ENCODE data around the gene IFFO2. TPM values are rescaled to one million over a fixed set of nuclear protein-coding genes. Genes with fewer than 3 reads are reported as not detected.
A peak's percentile ranks its signal among the peaks of the same experiment; 100 is the strongest.

The IFFO2 gene
- total and polyA plus RNA-seq, 2 of the 13 experiments (the other 11 are each of a cell fraction or from before 2014, with no cell fraction given), result 7.3 to 16.7 TPM

- TF ChIP-seq KDM2A (CRISPR knock-in tag; IDR thresholded peaks at IDR 0.05; ENCODE audit: borderline replicate concordance, low read depth) (peak; percentile 80), SOX5 (CRISPR knock-in tag; IDR thresholded peaks at IDR 0.05; ENCODE audit: borderline replicate concordance) (no peak), ZNF275 (CRISPR knock-in tag; IDR thresholded peaks at IDR 0.05; ENCODE audit: borderline replicate concordance) (no peak), TFDP2 (CRISPR knock-in tag; IDR thresholded peaks at IDR 0.05) (no peak; the same call in 1 of the 2 replicates), NCOA2 (CRISPR knock-in tag; IDR thresholded peaks at IDR 0.05) (no peak), ZFP37 (CRISPR knock-in tag; IDR thresholded peaks at IDR 0.05; ENCODE audit: borderline replicate concordance) (no peak), ZNF563 (CRISPR knock-in tag; IDR thresholded peaks at IDR 0.05) (no peak; the same call in none of the 2 replicates), ZNF333 (CRISPR knock-in tag; IDR thresholded peaks at IDR 0.05; ENCODE audit: borderline replicate concordance) (no peak), ZNF790 (CRISPR knock-in tag; IDR thresholded peaks at IDR 0.05; ENCODE audit: borderline replicate concordance) (0 out of 2 replicates have a peak, but pooled peaks have one; percentile 39), THAP8 (CRISPR knock-in tag; IDR thresholded peaks at IDR 0.05; ENCODE audit: borderline replicate concordance) (peak; percentile 22; the same call in 1 of the 2 replicates), TERF1 (CRISPR knock-in tag; IDR thresholded peaks at IDR 0.05) (no peak), ZNF343 (CRISPR knock-in tag; IDR thresholded peaks at IDR 0.05) (no peak), GABPA (IDR thresholded peaks at IDR 0.05; ENCODE audit: low read depth, low read length) (no peak), GABPA (CRISPR knock-in tag; IDR thresholded peaks at IDR 0.05; ENCODE audit: low read depth) (no peak), TEF (CRISPR knock-in tag; IDR thresholded peaks at IDR 0.05) (no peak), PAXIP1 (CRISPR knock-in tag; conservative IDR thresholded peaks at IDR 0.05) (no peak), THYN1 (CRISPR knock-in tag; IDR thresholded peaks at IDR 0.05; ENCODE audit: borderline replicate concordance, low read depth) (no peak), MNT (IDR thresholded peaks at IDR 0.05) (no peak)
These were observed 859 bp downstream of the IFFO2 start (continued) for GRCh38 chr1:18955441-18956192.
